Liver (tissue), 9 donors: Measurements from ENCODE around the gene CTRB1. TPM values are rescaled to one million over a fixed set of nuclear protein-coding genes. Genes with fewer than 3 reads are reported as not detected.

Source experiments
- DNase-seq: peaks from one replicate; pipeline ENCODE4 v3.0.0-alpha.2; 2017; ENCODE audit warnings: low spot score
- H3K27ac ChIP-seq, 2 donors: one replicate each; pipeline ENCODE4 v1.7.0; 2013; ENCODE audit warnings: inconsistent platforms in 2 of 2, low read length in 2 of 2, control low read depth in 1 of 2, low read depth in 1 of 2, mild to moderate bottlenecking in 1 of 2
- H3K27me3 ChIP-seq, 4 donors: one replicate each; pipeline versions ENCODE4 v1.6.1 to v1.7.0; 2013; ENCODE audit warnings: low read length in 3 of 4, inconsistent platforms in 1 of 4, mild to moderate bottlenecking in 1 of 4, moderate library complexity in 1 of 4; ENCODE audit not compliant: control insufficient read depth in 4 of 4, insufficient read depth in 4 of 4
- H3K36me3 ChIP-seq, 4 donors: one replicate each; pipeline versions ENCODE4 v1.6.1 to v1.7.0; 2013; ENCODE audit warnings: low read length in 3 of 4, mild to moderate bottlenecking in 3 of 4, low read depth in 1 of 4, moderate library complexity in 1 of 4; ENCODE audit not compliant: control insufficient read depth in 4 of 4, insufficient read depth in 3 of 4
- H3K4me1 ChIP-seq, 4 donors: one replicate each; pipeline versions ENCODE4 v1.6.1 to v1.7.0; 2013; ENCODE audit warnings: low read length in 3 of 4, mild to moderate bottlenecking in 3 of 4, moderate library complexity in 1 of 4; ENCODE audit not compliant: control insufficient read depth in 4 of 4, insufficient read depth in 4 of 4
- H3K4me3 ChIP-seq, 3 donors: one replicate each; pipeline versions ENCODE4 v1.6.1 to v1.7.0; 2013; ENCODE audit warnings: low read length in 3 of 3, control low read depth in 1 of 3, low read depth in 1 of 3, mild to moderate bottlenecking in 1 of 3
- H3K9ac ChIP-seq, 2 donors: one replicate each; pipeline ENCODE4 v1.7.0; 2013; ENCODE audit warnings: low read length in 2 of 2, mild to moderate bottlenecking in 2 of 2, moderate library complexity in 2 of 2, control low read depth in 1 of 2, low read depth in 1 of 2
- H3K9me3 ChIP-seq, 4 donors: one replicate each; pipeline versions ENCODE4 v1.6.1 to v1.7.0; 2013; ENCODE audit warnings: low read length in 3 of 4; ENCODE audit not compliant: control insufficient read depth in 4 of 4
- CTCF ChIP-seq: fragments of 150-350 bp; IDR thresholded peaks from 2 replicates; pipeline ENCODE4 v1.5.1; 2017; ENCODE audit warnings: improper control_type of control experiment, low read depth, low read length; ENCODE audit not compliant: missing input control
- EGR1 ChIP-seq, 2 donors: IDR thresholded peaks; 2 replicates each; pipeline ENCODE4 v1.6.1; 2016 to 2018; ENCODE audit warnings: antibody characterized with exemption in 2 of 2, low read depth in 2 of 2
- FOXA1 ChIP-seq: IDR thresholded peaks from 2 replicates; pipeline ENCODE4 v1.6.1; 2016; ENCODE audit warnings: antibody characterized with exemption
- FOXA2 ChIP-seq: IDR thresholded peaks from 2 replicates; pipeline ENCODE4 v1.6.1; 2016; ENCODE audit warnings: antibody characterized with exemption
- GABPA ChIP-seq, 2 donors: IDR thresholded peaks in 1 of 2; conservative IDR thresholded peaks in 1 of 2; 2 replicates each; pipeline ENCODE4 v1.6.1; 2016; ENCODE audit warnings: antibody characterized with exemption in 2 of 2, mild to moderate bottlenecking in 1 of 2, moderate library complexity in 1 of 2
- HNF4A ChIP-seq, 2 donors: conservative IDR thresholded peaks; 2 replicates each; pipeline ENCODE4 v1.6.1; 2016; ENCODE audit warnings: antibody characterized with exemption in 2 of 2, mild to moderate bottlenecking in 2 of 2
- HNF4G ChIP-seq: IDR thresholded peaks from 2 replicates; pipeline ENCODE4 v1.6.1; 2016; ENCODE audit warnings: antibody characterized with exemption
- JUND ChIP-seq, 2 donors: IDR thresholded peaks; 2 replicates each; pipeline ENCODE4 v1.6.1; 2016; ENCODE audit warnings: antibody characterized with exemption in 2 of 2
- MAX ChIP-seq: IDR thresholded peaks from 2 replicates; pipeline ENCODE4 v1.6.1; 2016; ENCODE audit warnings: antibody characterized with exemption
- NR2F2 ChIP-seq: IDR thresholded peaks from 2 replicates; pipeline ENCODE4 v1.6.1; 2016; ENCODE audit warnings: antibody characterized with exemption
- RAD21 ChIP-seq, 2 donors: IDR thresholded peaks; 2 replicates each; pipeline ENCODE4 v1.6.1; 2016; ENCODE audit warnings: antibody characterized with exemption in 2 of 2, mild to moderate bottlenecking in 2 of 2
- REST ChIP-seq: IDR thresholded peaks from 2 replicates; pipeline ENCODE4 v1.6.1; 2016; ENCODE audit warnings: antibody characterized with exemption, mild to moderate bottlenecking
- RXRA ChIP-seq, 2 donors: IDR thresholded peaks; 2 replicates each; pipeline ENCODE4 v1.6.1; 2017 to 2018; ENCODE audit warnings: antibody characterized with exemption in 2 of 2, mild to moderate bottlenecking in 1 of 2
- SP1 ChIP-seq: IDR thresholded peaks from 2 replicates; pipeline ENCODE4 v1.6.1; 2018; ENCODE audit warnings: antibody characterized with exemption, mild to moderate bottlenecking
- TAF1 ChIP-seq: conservative IDR thresholded peaks from 2 replicates; pipeline ENCODE4 v1.6.1; 2016; ENCODE audit warnings: antibody characterized with exemption, mild to moderate bottlenecking
- YY1 ChIP-seq: IDR thresholded peaks from 2 replicates; pipeline ENCODE4 v1.6.1; 2016; ENCODE audit warnings: antibody characterized with exemption, mild to moderate bottlenecking
- WGBS: extraction: QIAGEN DNeasy Blood & Tissue Kit; methylation state at CpG from one replicate; pipeline ENCODE4 v1.1.7; 2013; 5-methylcytosine and 5-hydroxymethylcytosine counted together
- polyA plus RNA-seq, 2 donors: library from polyadenylated mRNA; stranded (reverse) in 1 of 2; unstranded in 1 of 2; fragments of 200-250 nt in 1 of 2; fragments of >200 nt in 1 of 2; fragmentation: Nextera tagmentation in 1 of 2; extraction: Ambion mirVana in 1 of 2; gene quantifications; one replicate each; pipeline versions ENCODE4 v1.2.1 to v1.2.3, GENCODE V29; 2013 to 2015
- total RNA-seq, 2 donors: library from RNA; depleted of rRNA; stranded (reverse); fragments of >200 nt; gene quantifications; one replicate each; pipeline ENCODE4 v1.2.3, GENCODE V29; 2014
- TF ChIP-seq, protein P1 (sequence below): IDR thresholded peaks from 2 replicates; pipeline ENCODE4 v1.6.1; 2016; ENCODE audit warnings: antibody characterized with exemption
- TF ChIP-seq, protein P2 (sequence below): IDR thresholded peaks from 2 replicates; pipeline ENCODE4 v1.6.1; 2016; ENCODE audit warnings: antibody characterized with exemption
- donor health status: healthy.
- donor health status: healthy.
- donor health status: healthy.
- donor health status: healthy.
- donor health status: healthy.

CTRB1 gene
- total and polyA plus RNA-seq, 4 donors: not detected

GRCh38 chr16:75217389-75217851, 1.4 kb upstream of the CTRB1 start:
- Histone ChIP-seq H3K4me3 (no peak overlapping the region), H3K4me1 (peaks cover 0 to 2% (median 0%) of the 10 kb centered on the region in 4 donors), H3K36me3 (no peaks in the 10 kb centered on the region), H3K9me3 (no peaks in the 10 kb centered on the region), H3K9ac (no peak overlapping the region), H3K27ac (no peak overlapping the region), H3K27me3 (no peaks in the 10 kb centered on the region)
- TF ChIP-seq CTCF (no peak), SP1 (no peak), REST (no peak), MAX (no peak), JUND (IDR thresholded peaks at IDR 0.05) (no peak), FOXA1 (no peak), RAD21 (IDR thresholded peaks at IDR 0.05) (no peak), FOXA2 (no peak), TAF1 (no peak), YY1 (no peak)
- TF ChIP-seq, protein P1, sequence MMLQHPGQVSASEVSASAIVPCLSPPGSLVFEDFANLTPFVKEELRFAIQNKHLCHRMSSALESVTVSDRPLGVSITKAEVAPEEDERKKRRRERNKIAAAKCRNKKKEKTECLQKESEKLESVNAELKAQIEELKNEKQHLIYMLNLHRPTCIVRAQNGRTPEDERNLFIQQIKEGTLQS: no peak
- WGBS: 94% methylated on average over 11 of the region's 11 CpGs
- no peak for DNase-seq

DNA sequence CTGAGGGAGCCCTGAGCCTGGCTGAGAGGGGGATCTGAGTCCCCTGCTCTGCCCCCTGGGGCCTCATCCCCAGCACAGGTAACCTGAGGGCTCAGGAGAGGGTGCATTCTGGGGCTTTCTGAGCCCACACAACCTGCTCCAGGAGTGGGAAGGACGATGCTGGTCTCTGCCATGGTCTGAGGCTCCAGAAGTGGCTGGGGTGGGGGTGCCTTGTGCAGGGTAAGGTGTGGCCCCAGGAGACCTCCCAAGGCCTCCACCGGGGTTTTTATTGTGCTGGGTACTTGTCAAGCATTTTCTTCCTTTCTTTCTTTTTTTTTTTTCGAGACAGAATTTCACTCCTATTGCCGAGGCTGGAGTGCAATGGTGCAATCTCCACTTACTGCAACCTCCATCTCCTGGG, 300 bp downstream of the CTRB1 start:
- TF ChIP-seq REST (no peak), TAF1 (no peak), RXRA (IDR thresholded peaks at IDR 0.05) (no peak), SP1 (no peak), NR2F2 (no peak), CTCF (no peak), FOXA2 (no peak), EGR1 (IDR thresholded peaks at IDR 0.05; ENCODE audit: low read depth in 2 of 2) (no peak), HNF4G (no peak), GABPA (IDR thresholded peaks at IDR 0.05 in 1 of 2, conservative IDR thresholded peaks at IDR 0.05 in 1 of 2) (no peak), YY1 (no peak), RAD21 (IDR thresholded peaks at IDR 0.05) (no peak), FOXA1 (no peak), HNF4A (conservative IDR thresholded peaks at IDR 0.05) (no peak), JUND (IDR thresholded peaks at IDR 0.05) (no peak), MAX (no peak)
- TF ChIP-seq, protein P2, sequence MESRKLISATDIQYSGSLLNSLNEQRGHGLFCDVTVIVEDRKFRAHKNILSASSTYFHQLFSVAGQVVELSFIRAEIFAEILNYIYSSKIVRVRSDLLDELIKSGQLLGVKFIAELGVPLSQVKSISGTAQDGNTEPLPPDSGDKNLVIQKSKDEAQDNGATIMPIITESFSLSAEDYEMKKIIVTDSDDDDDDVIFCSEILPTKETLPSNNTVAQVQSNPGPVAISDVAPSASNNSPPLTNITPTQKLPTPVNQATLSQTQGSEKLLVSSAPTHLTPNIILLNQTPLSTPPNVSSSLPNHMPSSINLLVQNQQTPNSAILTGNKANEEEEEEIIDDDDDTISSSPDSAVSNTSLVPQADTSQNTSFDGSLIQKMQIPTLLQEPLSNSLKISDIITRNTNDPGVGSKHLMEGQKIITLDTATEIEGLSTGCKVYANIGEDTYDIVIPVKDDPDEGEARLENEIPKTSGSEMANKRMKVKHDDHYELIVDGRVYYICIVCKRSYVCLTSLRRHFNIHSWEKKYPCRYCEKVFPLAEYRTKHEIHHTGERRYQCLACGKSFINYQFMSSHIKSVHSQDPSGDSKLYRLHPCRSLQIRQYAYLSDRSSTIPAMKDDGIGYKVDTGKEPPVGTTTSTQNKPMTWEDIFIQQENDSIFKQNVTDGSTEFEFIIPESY: no peak
- peaks cover 0 to 2% (median 0%) of the 10 kb centered on the region in 4 donors for H3K4me1 ChIP-seq
- H3K4me3 ChIP-seq: no peak overlapping the region
- H3K27ac ChIP-seq: no peak overlapping the region
- no peak for DNase-seq
- 79% methylated on average over 4 of the region's 4 CpGs for WGBS
- no peaks in the 10 kb centered on the region for H3K27me3 ChIP-seq
- no peaks in the 10 kb centered on the region for H3K36me3 ChIP-seq
- H3K9ac ChIP-seq: no peak overlapping the region
- no peaks in the 10 kb centered on the region for H3K9me3 ChIP-seq
